HS-5 (cell line): ENCODE data around the gene MTFMT.

Experiments
- DNase-seq: peaks from one replicate; pipeline ENCODE4 v3.0.0-alpha.2; 2012; ENCODE audit warnings: low read depth

MTFMT gene

DNA sequence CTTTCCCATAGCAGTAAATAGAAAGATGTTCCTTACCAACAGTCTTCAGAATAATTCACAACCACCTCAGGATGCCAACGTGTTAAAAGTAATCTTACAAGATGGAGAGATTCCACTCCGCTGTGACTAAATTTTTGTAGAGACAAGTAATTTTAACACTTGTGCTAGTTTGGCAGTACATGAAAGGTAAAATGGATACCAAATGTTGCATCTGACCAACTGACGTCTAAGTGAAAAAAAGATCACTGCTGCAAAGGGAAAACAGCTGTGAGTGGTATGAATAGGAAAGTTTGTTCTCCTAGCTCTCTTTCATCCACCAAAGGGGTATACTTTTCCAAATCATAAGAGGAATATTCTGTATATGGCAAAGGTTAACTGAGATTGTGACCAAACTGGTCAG is 42.3 kb downstream of the MTFMT start:
- DNase-seq: no peak

DNA sequence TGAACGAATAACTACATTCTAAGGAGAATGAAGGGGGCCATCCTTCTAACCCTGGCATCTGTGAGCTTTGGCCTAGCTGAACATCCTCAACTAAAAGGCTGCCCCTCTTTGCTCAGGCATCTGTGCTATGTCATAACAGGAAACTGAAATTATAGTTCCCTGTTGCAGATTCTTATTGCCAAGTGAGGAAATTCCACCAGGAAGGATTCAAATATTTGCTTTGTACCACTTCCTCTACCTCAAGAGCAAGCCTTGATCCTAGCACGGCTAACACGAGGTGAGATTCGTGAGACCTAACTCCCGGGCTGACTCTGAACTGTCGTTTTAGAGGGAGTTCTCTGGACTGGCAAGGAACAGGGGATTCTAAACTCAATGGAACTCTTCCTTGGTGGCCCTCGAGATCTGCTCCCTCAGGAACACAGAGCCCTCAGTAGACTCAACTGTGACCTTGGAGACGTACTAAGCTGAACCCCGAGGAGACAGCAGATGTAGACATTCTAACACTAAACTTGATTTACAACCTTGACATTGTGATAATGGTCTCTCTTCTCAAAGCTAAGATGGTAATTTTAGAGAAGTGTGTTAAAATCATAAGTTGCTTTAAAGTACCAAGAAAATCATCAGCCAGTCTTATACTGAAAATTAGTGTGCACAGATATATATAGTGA is 43.9 kb downstream of the MTFMT start:
- peak; percentile 53 for DNase-seq

DNA sequence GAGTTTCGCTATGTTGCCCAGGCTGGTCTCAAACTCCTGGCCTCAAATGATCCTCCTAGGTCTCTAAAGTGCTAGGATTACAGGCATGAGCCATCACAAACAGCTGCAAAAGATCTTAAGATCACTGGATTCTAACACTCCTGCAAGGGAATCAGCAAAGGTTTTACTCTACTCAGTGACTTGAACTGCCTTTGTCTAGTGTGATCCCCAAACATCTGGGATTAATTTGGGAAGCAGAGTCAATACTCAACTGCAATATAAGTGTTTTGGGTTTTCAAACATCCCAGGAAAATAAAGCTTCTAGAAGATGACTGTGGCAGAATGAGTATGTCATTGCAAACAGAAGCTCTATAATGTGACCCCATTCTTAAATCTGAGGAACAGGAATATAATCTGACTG is 47.0 kb downstream of the MTFMT start:
- DNase-seq: no peak

DNA sequence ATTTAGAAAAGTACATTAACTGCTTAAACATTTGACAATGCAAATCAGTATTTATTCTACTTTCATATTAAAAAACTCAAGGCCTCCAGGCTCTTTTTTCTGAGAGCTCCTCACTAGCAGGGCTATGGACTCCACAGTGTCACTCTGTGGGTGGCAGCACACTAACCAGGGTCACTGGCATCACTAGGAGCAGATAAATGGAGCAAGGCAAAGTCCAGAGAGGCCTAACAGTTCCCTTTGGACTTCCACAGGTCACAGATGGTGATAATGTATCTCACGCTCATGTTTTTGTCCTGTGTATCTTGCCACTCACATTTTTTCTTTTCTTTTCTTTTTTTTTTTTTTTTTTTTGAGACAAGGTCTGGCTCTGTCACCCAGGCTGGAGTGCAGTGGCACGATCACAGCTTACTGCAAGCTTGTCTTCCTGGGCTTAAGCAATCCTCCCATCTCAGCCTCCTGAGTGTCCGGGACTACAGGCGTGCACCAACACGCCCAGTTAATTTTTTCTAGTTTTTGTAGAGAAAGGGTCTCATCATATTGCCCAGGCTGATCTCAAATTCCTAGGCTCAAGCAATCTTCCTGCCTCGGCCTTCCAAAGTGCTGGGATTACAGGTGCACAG is 47.5 kb downstream of the MTFMT start:
- DNase-seq: no peak

DNA sequence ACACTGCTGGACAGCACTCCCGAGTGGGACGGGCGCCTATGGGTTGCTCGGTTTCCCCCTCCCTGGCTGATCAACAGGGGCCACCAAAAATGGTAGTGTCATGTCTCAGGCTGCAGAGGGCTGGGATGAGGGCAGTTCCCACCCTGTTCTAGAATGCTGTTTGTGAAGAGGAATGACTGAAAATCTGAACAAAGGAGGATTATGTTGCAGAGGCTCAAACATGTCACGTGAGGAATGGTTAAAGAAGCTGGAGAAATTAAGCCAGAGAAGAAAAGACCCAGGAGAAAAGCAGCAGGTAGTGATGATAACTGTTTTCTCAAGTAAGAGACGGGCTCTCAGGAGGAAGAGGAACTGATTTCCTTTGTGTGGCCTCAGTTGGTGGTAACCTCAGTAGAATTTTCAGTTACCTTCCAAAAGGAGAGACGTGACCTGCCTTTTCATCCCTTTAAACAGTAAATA is 50.2 kb downstream of the MTFMT start:
- no peak for DNase-seq

DNA sequence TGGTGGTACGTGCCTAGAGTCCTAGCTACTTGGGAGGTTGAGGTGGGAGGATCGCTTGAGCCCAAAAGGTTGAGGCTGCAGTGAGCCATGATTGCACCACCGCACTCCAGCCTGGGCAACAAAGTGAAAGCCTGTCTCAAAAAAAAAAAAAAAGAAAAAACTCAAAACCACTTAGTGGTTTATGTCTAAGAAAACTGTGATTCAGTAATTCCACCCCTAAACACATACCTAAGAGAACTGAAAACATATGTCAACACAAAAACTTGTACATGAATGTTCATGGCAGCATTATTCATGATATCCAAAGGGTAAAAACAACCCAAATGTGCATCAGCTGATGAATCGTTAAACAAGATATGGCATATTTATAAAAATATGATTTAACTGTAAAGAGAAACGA is 54.0 kb downstream of the MTFMT start:
- DNase-seq: no peak

DNA sequence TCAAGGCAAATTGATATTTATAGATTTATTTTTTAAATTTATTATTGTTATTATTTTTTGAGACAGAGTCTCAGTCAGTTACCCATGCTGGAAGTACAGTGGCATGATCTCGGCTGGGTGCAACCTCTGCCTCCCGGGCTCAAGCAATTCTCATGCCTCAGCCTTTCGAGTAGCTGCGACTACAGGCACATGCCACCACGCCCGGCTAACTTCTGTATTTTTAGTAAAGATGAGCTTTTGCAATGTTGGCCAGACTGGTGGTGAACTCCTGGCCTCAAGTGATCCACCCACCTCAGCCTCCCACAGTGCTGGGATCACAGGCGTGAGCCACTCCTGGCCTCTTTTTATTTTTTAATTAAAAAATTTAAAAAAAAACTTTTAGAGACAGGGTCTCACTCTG is 58.7 kb downstream of the MTFMT start:
- no peak for DNase-seq

DNA sequence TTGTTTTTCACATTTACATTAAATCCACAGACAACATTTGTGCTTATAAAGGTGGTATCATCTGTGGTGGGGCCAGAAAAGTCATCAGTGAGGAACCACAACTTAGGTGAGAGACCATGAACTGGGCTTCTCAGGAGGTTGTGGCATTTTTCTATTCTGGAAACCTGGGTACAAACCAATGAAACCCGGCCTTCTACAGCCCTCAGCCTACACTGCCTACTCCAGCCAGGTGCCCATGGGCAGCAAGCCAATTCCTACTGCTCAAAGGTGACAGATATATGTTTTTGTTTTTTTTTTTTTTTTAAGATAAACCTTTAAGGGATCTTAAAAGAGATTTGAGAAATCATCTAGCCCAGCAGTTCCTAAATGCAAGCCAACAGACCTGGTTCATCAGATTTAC is 60.0 kb downstream of the MTFMT start:
- DNase-seq: no peak

DNA sequence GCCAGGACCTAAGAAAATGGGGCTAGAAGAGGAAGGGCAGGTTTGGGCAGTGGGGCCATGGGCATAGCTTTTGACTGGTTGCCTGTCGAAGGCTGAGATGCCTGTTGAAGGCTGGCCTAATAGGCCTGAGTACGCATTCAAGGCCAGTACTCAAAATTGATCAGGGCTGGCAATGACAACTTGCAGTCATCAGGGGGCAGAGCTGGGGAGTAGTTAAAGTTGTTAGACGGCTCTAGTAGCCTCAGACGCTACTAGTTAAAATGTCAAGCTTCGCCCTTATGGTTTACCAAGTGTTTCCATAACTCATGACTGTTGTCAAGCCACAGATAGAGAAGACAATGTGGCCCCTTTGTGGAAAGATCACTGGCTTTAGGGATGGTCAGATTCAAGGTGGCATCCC is 68.4 kb downstream of the MTFMT start:
- no peak for DNase-seq

DNA sequence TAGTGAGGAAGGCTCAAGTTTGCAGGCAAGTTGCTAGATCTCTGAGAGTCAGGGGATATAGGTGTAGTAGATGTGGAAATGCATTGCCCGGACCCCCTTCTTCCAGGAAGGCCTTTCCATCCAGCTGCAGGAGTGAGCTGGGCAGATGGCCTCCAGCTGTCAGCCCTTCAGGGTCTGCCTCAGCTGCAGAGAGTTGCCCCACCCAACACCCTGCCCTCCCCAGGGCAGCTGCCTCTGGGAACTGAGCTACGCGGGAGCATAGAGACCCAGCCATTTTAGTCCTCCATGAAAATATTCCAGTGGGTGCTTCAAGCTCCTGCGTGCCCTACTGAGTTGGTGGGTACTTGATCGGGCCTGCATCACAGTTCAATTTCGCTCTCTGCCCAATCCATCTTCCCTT is 69.3 kb downstream of the MTFMT start:
- DNase-seq: no peak

DNA sequence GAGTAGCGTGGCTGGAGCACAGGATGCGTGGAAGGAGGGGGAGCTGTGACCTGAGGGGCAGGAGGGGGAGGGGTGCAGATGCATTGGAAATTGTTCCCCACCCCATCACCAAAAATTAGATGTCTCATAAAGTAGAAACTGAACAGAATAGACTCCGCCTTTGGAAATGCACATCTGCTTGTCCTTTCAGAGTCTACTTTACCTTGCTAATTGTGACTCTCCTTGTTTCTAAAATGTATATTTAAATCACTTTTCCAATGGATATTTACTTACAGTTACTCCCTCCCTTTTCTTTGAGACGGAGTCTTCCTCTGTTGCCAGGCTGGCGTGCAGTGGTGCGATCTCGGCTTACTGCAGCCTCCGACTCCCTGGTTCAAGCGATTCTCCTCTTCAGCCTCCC is 70.3 kb downstream of the MTFMT start:
- DNase-seq: no peak

DNA sequence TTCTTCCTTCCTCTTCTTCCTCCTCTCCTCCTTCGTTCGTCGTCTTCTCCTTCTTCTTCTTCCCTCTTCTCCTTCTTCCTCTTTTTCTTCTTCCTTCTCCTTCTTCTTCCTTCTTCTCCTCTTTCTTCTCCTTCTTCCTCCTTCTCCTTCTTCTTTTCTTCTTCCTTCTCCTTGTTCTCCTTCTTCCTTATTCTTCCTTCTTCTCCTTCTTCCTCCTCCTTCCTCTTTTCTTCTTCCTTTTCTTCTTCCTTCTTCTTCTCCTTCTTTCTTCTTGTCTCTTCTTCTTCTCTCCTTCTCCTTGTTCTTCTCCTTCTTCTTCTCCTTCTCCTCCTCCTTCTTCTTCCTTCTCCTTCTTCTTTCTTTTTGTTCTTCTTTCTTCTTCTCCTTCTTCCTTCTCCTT is 75.0 kb downstream of the MTFMT start:
- no peak for DNase-seq

DNA sequence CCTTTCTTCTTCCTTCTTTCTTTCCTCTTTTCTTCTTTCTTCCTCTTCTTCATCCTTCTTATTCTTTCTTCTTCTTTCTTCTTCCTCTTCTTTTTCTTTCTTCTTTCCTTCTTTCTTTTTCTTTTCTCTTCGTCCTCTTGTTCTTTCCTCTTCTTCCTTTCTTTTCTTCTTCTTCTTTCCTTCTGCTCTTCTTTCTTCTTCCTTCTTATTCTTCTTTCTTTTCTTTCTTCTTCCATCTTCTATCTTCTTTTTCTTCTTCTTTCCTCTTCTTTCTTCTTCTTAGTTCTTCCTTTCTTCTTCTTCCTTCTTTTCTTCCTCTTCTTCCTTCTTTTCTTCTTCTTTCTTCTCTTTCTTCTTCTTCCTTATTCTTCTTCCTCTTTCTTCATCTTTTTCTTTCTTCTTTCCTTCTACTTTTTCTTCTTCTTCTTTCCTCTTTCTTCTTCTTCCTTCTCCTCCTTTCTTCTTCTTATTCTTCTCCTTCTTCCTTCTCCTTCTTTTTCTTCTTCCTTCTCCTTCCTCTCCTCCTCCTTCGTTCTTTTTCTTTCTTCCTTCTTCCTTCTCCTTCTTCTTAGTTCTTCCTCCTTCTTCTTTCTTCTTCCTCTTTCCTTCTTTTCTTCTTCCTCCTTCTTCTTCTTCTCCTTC is 77.5 kb downstream of the MTFMT start:
- DNase-seq: no peak
